Adrenal gland (tissue), 5 donors: ENCODE data around the gene GON4L.

ENCODE experiments used
- CTCF ChIP-seq, 6 experiments: fragments of 450-650 bp in 4 of 6; fragments of 200-600 bp in 2 of 6; sonication (generic) in 1 of 6; IDR thresholded peaks; 1 replicate in 5 of 6; 2 replicates in 1 of 6; pipeline versions ENCODE4 v1.5.1 to v1.8.0; 2016 to 2021; ENCODE audit warnings: antibody characterized with exemption in 6 of 6, mild to moderate bottlenecking in 2 of 6, moderate library complexity in 1 of 6
- POLR2A ChIP-seq, 2 donors: fragments of 450-650 bp; IDR thresholded peaks; one replicate each; pipeline ENCODE4 v1.6.1; 2017; ENCODE audit warnings: antibody characterized with exemption in 2 of 2, mild to moderate bottlenecking in 2 of 2, moderate library complexity in 1 of 2
- donor health status: DM: no; HTN: no; CAD: no.

GRCh38 chr1:155713075-155713474 is 143.9 kb downstream of the GON4L start:
- no peak for TF ChIP-seq CTCF (IDR thresholded peaks at IDR 0.05)
- no peak for TF ChIP-seq POLR2A (IDR thresholded peaks at IDR 0.05)
